PC-3 (cell line): ENCODE data around the gene KCNH8. TPM values are rescaled to one million over a fixed set of nuclear protein-coding genes. Genes with fewer than 3 reads are reported as not detected.

Experiments
- ATAC-seq: fragments of 200-7000 bp; cut with Tn5 transposase; 2 replicates; pipeline ENCODE4 v1.9.1; 2020; ENCODE audit warnings: mild to moderate bottlenecking, moderate library complexity
- BruUV-seq: library from RNA; stranded (reverse); fragments of 400-500 nt; replicated peaks from 2 replicates; lab custom pipeline; 2021; lab: Mats Ljungman, UMichigan
- CTCF ChIA-PET: fragments of 300-600 bp; sonication (Branson Sonifier 250); formaldehyde crosslinking; loops from one replicate; lab custom pipeline; 2022; ENCODE audit warnings: antibody characterized with exemption; lab: Charles Lee
- POLR2A ChIA-PET: fragments of 300-600 bp; sonication (Branson Sonifier 250); formaldehyde crosslinking; loops from one replicate; lab custom pipeline; 2022; ENCODE audit warnings: antibody characterized with exemption; ENCODE audit not compliant: unreplicated experiment; lab: Charles Lee
- DNase-seq: peaks from one replicate; pipeline ENCODE4 v3.0.0-alpha.2; 2015
- H2AFZ ChIP-seq: fragments of 300-600 bp; sonication (generic); 2 replicates; pipeline ENCODE4 v1.6.0; 2016; ENCODE audit warnings: antibody characterized with exemption, low read length
- H3F3A ChIP-seq: fragments of 300-600 bp; sonication (generic); one replicate; pipeline ENCODE4 v1.6.0; 2017; ENCODE audit warnings: antibody characterized with exemption, low read length, control low read depth, mild to moderate bottlenecking; ENCODE audit not compliant: unreplicated experiment
- H3K27ac ChIP-seq: fragments of 300-600 bp; sonication (generic); 2 replicates; pipeline ENCODE4 v1.5.1; 2016; ENCODE audit warnings: mild to moderate bottlenecking, low read length
- H3K27me3 ChIP-seq: fragments of 300-600 bp; sonication (generic); 2 replicates; pipeline ENCODE4 v1.6.1; 2016; ENCODE audit warnings: low read length, mixed read lengths
- H3K36me3 ChIP-seq: fragments of 300-600 bp; sonication (generic); 2 replicates; pipeline ENCODE4 v1.6.1; 2016; ENCODE audit warnings: low read depth, mixed run types, low read length, mixed read lengths
- H3K4me1 ChIP-seq: fragments of 300-600 bp; sonication (generic); 2 replicates; pipeline ENCODE4 v1.5.1; 2016; ENCODE audit warnings: low read length; ENCODE audit not compliant: insufficient read depth
- H3K4me2 ChIP-seq: fragments of 300-600 bp; sonication (generic); 2 replicates; pipeline ENCODE4 v1.6.0; 2016; ENCODE audit warnings: low read length
- H3K4me3 ChIP-seq: fragments of 300-600 bp; sonication (generic); 2 replicates; pipeline ENCODE4 v1.5.1; 2016; ENCODE audit warnings: mild to moderate bottlenecking, low read length, mixed read lengths
- H3K79me2 ChIP-seq: fragments of 300-600 bp; sonication (generic); 2 replicates; pipeline ENCODE4 v1.6.1; 2017; ENCODE audit warnings: low read length, mixed read lengths
- H3K9ac ChIP-seq: fragments of 300-600 bp; sonication (generic); 2 replicates; pipeline ENCODE4 v1.6.0; 2016; ENCODE audit warnings: mild to moderate bottlenecking, low read length
- H3K9me2 ChIP-seq: fragments of 300-600 bp; sonication (generic); replicated peaks from 2 replicates; pipeline ENCODE4 v1.6.1; 2016; ENCODE audit warnings: mixed run types, low read length, mixed read lengths
- H3K9me3 ChIP-seq: fragments of 300-600 bp; sonication (generic); 2 replicates; pipeline ENCODE4 v1.6.1; 2016; ENCODE audit warnings: low read length, mixed read lengths
- H4K20me1 ChIP-seq: fragments of 300-600 bp; sonication (generic); 2 replicates; pipeline ENCODE4 v1.6.1; 2016; ENCODE audit warnings: low read length, mixed read lengths
- CTCF ChIP-seq: fragments of 300-600 bp; sonication (generic); conservative IDR thresholded peaks from 2 replicates; pipeline ENCODE4 v1.5.1; 2017; ENCODE audit warnings: antibody characterized with exemption, low read depth, mild to moderate bottlenecking, low read length
- EZH2 ChIP-seq: fragments of 300-600 bp; sonication (generic); IDR thresholded peaks from one replicate; pipeline ENCODE4 v1.6.1; 2017; ENCODE audit warnings: antibody characterized with exemption, mild to moderate bottlenecking, low read length; ENCODE audit not compliant: unreplicated experiment
- EZH2phosphoT487 ChIP-seq: fragments of 300-600 bp; sonication (generic); IDR thresholded peaks from 2 replicates; pipeline ENCODE4 v1.6.1; 2018; ENCODE audit warnings: mild to moderate bottlenecking, antibody characterized with exemption, low read length, borderline replicate concordance
- intact Hi-C: fragments of 100-400 bp; cut with micrococcal nuclease; formaldehyde crosslinking; loops from 2 replicates; pipeline ENCODE4 v1.9.0; 2023
- total RNA-seq: library from RNA; depleted of rRNA; stranded (reverse); fragments of >200 nt; gene quantifications from 2 replicates; pipeline ENCODE4 v1.2.3, GENCODE V29; 2014

Gene KCNH8
- total RNA-seq, 1 experiment from 2014 or later = not detected

- BruUV-seq = no TSS peak
- H4K20me1 ChIP-seq = no peaks in the 10 kb centered on the region
- H3K27me3 ChIP-seq = no peaks in the 10 kb centered on the region
- intact Hi-C loops = no loop called here
- no peak overlapping the region for H3K27ac ChIP-seq
- no peaks in the 10 kb centered on the region for H3K9me2 ChIP-seq
- H3K4me2 ChIP-seq = no peak overlapping the region
- ATAC-seq (no peak), DNase-seq (no peak)
- no peak overlapping the region for H3K4me3 ChIP-seq
- TF ChIP-seq EZH2 = no peak
- TF ChIP-seq EZH2phosphoT487 = no peak
- TF ChIP-seq CTCF = no peak
- no peaks in the 10 kb centered on the region for H3K36me3 ChIP-seq
- H3K79me2 ChIP-seq = no peaks in the 10 kb centered on the region
- no peaks in the 10 kb centered on the region for H3F3A ChIP-seq
- H2AFZ ChIP-seq = no peak overlapping the region
- CTCF ChIA-PET = no interaction called here
- H3K9me3 ChIP-seq = no peaks in the 10 kb centered on the region; the same call in 1 of the 2 replicates
- no peak overlapping the region for H3K9ac ChIP-seq
- POLR2A ChIA-PET = no interaction called here
- no peaks in the 10 kb centered on the region for H3K4me1 ChIP-seq
These were observed 146.9 kb downstream of the KCNH8 start for GRCh38 chr3:19295208-19295607.

GRCh38 chr3:19331931-19332330, 183.6 kb downstream of the KCNH8 start:
- TF ChIP-seq EZH2phosphoT487 (no peak), EZH2 (no peak), CTCF (no peak)
- H3K9me2 ChIP-seq = no peaks in the 10 kb centered on the region
- ChIA-PET POLR2A (no interaction called here), CTCF (no interaction called here)
- no peak overlapping the region for H3K27ac ChIP-seq
- H3K9ac ChIP-seq = no peak overlapping the region
- intact Hi-C loops = no loop called here
- H3K9me3 ChIP-seq = no peaks in the 10 kb centered on the region
- no peak overlapping the region for H3K4me3 ChIP-seq
- H3K36me3 ChIP-seq = no peaks in the 10 kb centered on the region
- DNase-seq = no peak
- H3K4me1 ChIP-seq = no peaks in the 10 kb centered on the region
- no peaks in the 10 kb centered on the region for H3K79me2 ChIP-seq
- BruUV-seq = no TSS peak
- H3F3A ChIP-seq = no peaks in the 10 kb centered on the region
- H4K20me1 ChIP-seq = no peaks in the 10 kb centered on the region
- no peak overlapping the region for H2AFZ ChIP-seq
- H3K27me3 ChIP-seq = no peaks in the 10 kb centered on the region
- no peak overlapping the region for H3K4me2 ChIP-seq
- ATAC-seq = no peak

GRCh38 chr3:19334120-19334519, 185.8 kb downstream of the KCNH8 start:
- no peaks in the 10 kb centered on the region for H3K4me1 ChIP-seq
- no peak overlapping the region for H3K4me3 ChIP-seq
- H3K4me2 ChIP-seq = no peak overlapping the region
- H4K20me1 ChIP-seq = no peaks in the 10 kb centered on the region
- no peak for TF ChIP-seq EZH2
- TF ChIP-seq EZH2phosphoT487 = no peak
- TF ChIP-seq CTCF = no peak
- peaks cover 7% of the 10 kb centered on the region; the same call in 1 of the 2 replicates for H3K27me3 ChIP-seq
- CTCF ChIA-PET = no interaction called here
- POLR2A ChIA-PET = no interaction called here
- no TSS peak for BruUV-seq
- no peak overlapping the region for H3K27ac ChIP-seq
- no peaks in the 10 kb centered on the region for H3K9me3 ChIP-seq
- no peak overlapping the region for H3K9ac ChIP-seq
- intact Hi-C loops = no loop called here
- H3K79me2 ChIP-seq = no peaks in the 10 kb centered on the region
- H3K36me3 ChIP-seq = no peaks in the 10 kb centered on the region
- H2AFZ ChIP-seq = no peak overlapping the region
- no peak for ATAC-seq
- DNase-seq = no peak
- H3F3A ChIP-seq = no peaks in the 10 kb centered on the region
- H3K9me2 ChIP-seq = no peaks in the 10 kb centered on the region
